MCF 10A (cell line): Measurements from ENCODE around the gene ATF7. TPM values are rescaled to one million over a fixed set of nuclear protein-coding genes. Genes with fewer than 3 reads are reported as not detected.

Experiments
- BruUV-seq: library from RNA; stranded (reverse); fragments of 400-500 nt; replicated peaks from 2 replicates; lab custom pipeline; 2021; lab: Mats Ljungman, UMichigan
- CTCF ChIA-PET: fragments of 300-600 bp; sonication (Branson Sonifier 250); formaldehyde crosslinking; extraction: SDS; loops from one replicate; lab custom pipeline; 2021; ENCODE audit warnings: antibody characterized with exemption, inconsistent platforms; lab: Yijun Ruan, JAX
- POLR2A ChIA-PET: fragments of 300-600, 350-650 bp; sonication (Branson Sonifier 250); formaldehyde crosslinking; extraction: SDS; loops from one replicate; lab custom pipeline; 2020; ENCODE audit warnings: antibody characterized with exemption, inconsistent platforms; lab: Yijun Ruan, JAX
- DNase-seq: peaks from one replicate; pipeline ENCODE4 v3.0.0-alpha.2; 2018; ENCODE audit not compliant: unreplicated experiment
- H3K27ac Mint-ChIP-seq: one replicate; pipeline ENCODE4 v1.8.0; 2022; ENCODE audit warnings: mild to moderate bottlenecking, low read depth, mixed read lengths; ENCODE audit not compliant: unreplicated experiment
- H3K27me3 Mint-ChIP-seq: one replicate; pipeline ENCODE4 v1.8.0; 2022; ENCODE audit warnings: mixed read lengths; ENCODE audit not compliant: insufficient read depth, unreplicated experiment
- H3K36me3 Mint-ChIP-seq: one replicate; pipeline ENCODE4 v1.8.0; 2022; ENCODE audit warnings: mild to moderate bottlenecking, moderate library complexity, mixed read lengths; ENCODE audit not compliant: insufficient read depth, unreplicated experiment
- H3K4me1 Mint-ChIP-seq: one replicate; pipeline ENCODE4 v1.8.0; 2022; ENCODE audit warnings: mixed read lengths; ENCODE audit not compliant: insufficient read depth, unreplicated experiment
- H3K4me3 Mint-ChIP-seq: one replicate; pipeline ENCODE4 v1.8.0; 2022; ENCODE audit warnings: mild to moderate bottlenecking, moderate library complexity, mixed read lengths; ENCODE audit not compliant: unreplicated experiment
- H3K9me3 Mint-ChIP-seq: one replicate; pipeline ENCODE4 v1.8.0; 2022; ENCODE audit warnings: mixed read lengths; ENCODE audit not compliant: unreplicated experiment
- CTCF ChIP-seq: fragments of 200-600 bp; IDR thresholded peaks from one replicate; pipeline ENCODE4 v1.8.0; 2022; ENCODE audit warnings: antibody characterized with exemption, mild to moderate bottlenecking; ENCODE audit not compliant: unreplicated experiment
- intact Hi-C: fragments of 100-400 bp; cut with micrococcal nuclease; formaldehyde crosslinking; loops from 2 replicates; pipeline ENCODE4 v1.14.1; 2022
- total RNA-seq: library from RNA; stranded (reverse); gene quantifications from 2 replicates; pipeline ENCODE4 v1.2.3, GENCODE V29; 2022

Gene ATF7
- total RNA-seq, 1 experiment from 2014 or later: 40.8 TPM

GRCh38 chr12:53624956-53625355, 1.2 kb downstream of the ATF7 start:
- Mint-ChIP-seq H3K4me1 (peaks cover 18% of the 10 kb centered on the region), H3K9me3 (no peaks in the 10 kb centered on the region), H3K4me3 (peak overlapping the region; percentile 96), H3K27me3 (no peaks in the 10 kb centered on the region), H3K27ac (peak overlapping the region; percentile 89), H3K36me3 (no peaks in the 10 kb centered on the region)
- ChIA-PET POLR2A (interaction anchor here (1.0 to 7.3 kb wide), 16 partner anchors 8 to 124 kb away, joined by 3 to 132 read pairs (median 8); partner anchors contain the start of genes ATP5MC2 and TARBP2), CTCF (interaction anchor here (0.7 to 3.2 kb wide), 5 partner anchors 13 to 81 kb away, joined by 3 to 22 read pairs (median 4); partner anchors contain the start of gene ATP5MC2)
- peak; percentile 5 for DNase-seq
- intact Hi-C loops: loop anchor here (2.0 kb wide), 1 partner anchor 52 kb away; the partner anchor contains the start of gene ATP5MC2
- BruUV-seq: no TSS peak
- TF ChIP-seq CTCF: no peak

GRCh38 chr12:53624458-53624857, 1.7 kb downstream of the ATF7 start:
- H3K9me3 Mint-ChIP-seq: no peaks in the 10 kb centered on the region
- TF ChIP-seq CTCF: no peak
- H3K27ac Mint-ChIP-seq: peak overlapping the region; percentile 89
- no peaks in the 10 kb centered on the region for H3K36me3 Mint-ChIP-seq
- no TSS peak for BruUV-seq
- DNase-seq: peak; percentile 41
- H3K4me3 Mint-ChIP-seq: peak overlapping the region; percentile 96
- H3K27me3 Mint-ChIP-seq: no peaks in the 10 kb centered on the region
- peaks cover 18% of the 10 kb centered on the region for H3K4me1 Mint-ChIP-seq
- ChIA-PET CTCF (interaction anchor here (0.7 to 3.2 kb wide), 5 partner anchors 9 to 124 kb away, joined by 3 to 22 read pairs (median 4); partner anchors contain the start of gene ATP5MC2), POLR2A (interaction anchor here (0.7 to 7.3 kb wide), 18 partner anchors 9 to 392 kb away, joined by 3 to 132 read pairs (median 6); partner anchors contain the start of genes ATP5MC2, SP1 and TARBP2)
- intact Hi-C loops: loop anchor here (2.0 kb wide), 1 partner anchor 52 kb away; the partner anchor contains the start of gene ATP5MC2

GRCh38 chr12:53623548-53624385, 2.4 kb downstream of the ATF7 start:
- intact Hi-C loops: loop anchor here (2.0 kb wide), 1 partner anchor 53 kb away; the partner anchor contains the start of gene ATP5MC2
- Mint-ChIP-seq H3K27me3 (no peaks in the 10 kb centered on the region), H3K27ac (peak overlapping the region; percentile 89), H3K9me3 (no peaks in the 10 kb centered on the region), H3K36me3 (peaks cover 2% of the 10 kb centered on the region), H3K4me3 (peak overlapping the region; percentile 96), H3K4me1 (peaks cover 18% of the 10 kb centered on the region)
- ChIA-PET POLR2A (interaction anchor here (0.6 to 7.3 kb wide), 26 partner anchors 10 to 840 kb away, joined by 3 to 132 read pairs (median 4); partner anchors contain the start of genes ATP5MC2, CALCOCO1, SP1 and TARBP2), CTCF (interaction anchor here (0.9 to 3.2 kb wide), 5 partner anchors 8 to 124 kb away, joined by 3 to 22 read pairs (median 4); partner anchors contain the start of gene ATP5MC2)
- peak; percentile 48 for DNase-seq
- no peak for TF ChIP-seq CTCF
- no TSS peak for BruUV-seq
